ENCODE measurements around the gene SFMBT2. TPM values are rescaled to one million over a fixed set of nuclear protein-coding genes. Genes with fewer than 3 reads are reported as not detected.

The SFMBT2 gene
- total RNA-seq, 3 donors from 2014 or later (not counting 1 experiment from before 2014, with no cell fraction given): 50.4 to 70.4 (median 52.2) TPM

GRCh38 chr10:7122561-7122960 is 288.3 kb downstream of the SFMBT2 start:
- Histone ChIP-seq H3K36me3 (ENCODE audit: control insufficient read depth, insufficient read depth, low read length) (no peaks in the 10 kb centered on the region), H3K4me1 (ENCODE audit: control insufficient read depth, insufficient read depth, low read length) (peaks cover 8% of the 10 kb centered on the region), H3K27ac (ENCODE audit: low read length) (no peak overlapping the region), H3K9me3 (ENCODE audit: control insufficient read depth, insufficient read depth, low read length) (no peaks in the 10 kb centered on the region), H3K4me3 (ENCODE audit: low read length) (no peak overlapping the region), H3K27me3 (ENCODE audit: control insufficient read depth, insufficient read depth, low read length) (no peaks in the 10 kb centered on the region)
- Mint-ChIP-seq H3K4me1 (peaks cover 7 to 8% of the 10 kb centered on the region in 2 donors), H3K36me3 (no peaks in the 10 kb centered on the region), H3K27ac (peak overlapping the region in 1 of 2 donors; percentile 18), H3K27me3 (ENCODE audit: low read depth in 2 of 2) (no peaks in the 10 kb centered on the region), H3K9me3 (no peaks in the 10 kb centered on the region), H3K4me3 (no peak overlapping the region)
- ATAC-seq (no peak), DNase-seq (no peak)
- intact Hi-C loops (cut with micrococcal nuclease): loop anchor here (10.0 kb wide), 1 partner anchor 122 kb away; no protein-coding TSS in a partner anchor
- WGBS (ENCODE audit: insufficient coverage): 99% methylated on average over 3 of the region's 3 CpGs
- TF ChIP-seq, protein P1, sequence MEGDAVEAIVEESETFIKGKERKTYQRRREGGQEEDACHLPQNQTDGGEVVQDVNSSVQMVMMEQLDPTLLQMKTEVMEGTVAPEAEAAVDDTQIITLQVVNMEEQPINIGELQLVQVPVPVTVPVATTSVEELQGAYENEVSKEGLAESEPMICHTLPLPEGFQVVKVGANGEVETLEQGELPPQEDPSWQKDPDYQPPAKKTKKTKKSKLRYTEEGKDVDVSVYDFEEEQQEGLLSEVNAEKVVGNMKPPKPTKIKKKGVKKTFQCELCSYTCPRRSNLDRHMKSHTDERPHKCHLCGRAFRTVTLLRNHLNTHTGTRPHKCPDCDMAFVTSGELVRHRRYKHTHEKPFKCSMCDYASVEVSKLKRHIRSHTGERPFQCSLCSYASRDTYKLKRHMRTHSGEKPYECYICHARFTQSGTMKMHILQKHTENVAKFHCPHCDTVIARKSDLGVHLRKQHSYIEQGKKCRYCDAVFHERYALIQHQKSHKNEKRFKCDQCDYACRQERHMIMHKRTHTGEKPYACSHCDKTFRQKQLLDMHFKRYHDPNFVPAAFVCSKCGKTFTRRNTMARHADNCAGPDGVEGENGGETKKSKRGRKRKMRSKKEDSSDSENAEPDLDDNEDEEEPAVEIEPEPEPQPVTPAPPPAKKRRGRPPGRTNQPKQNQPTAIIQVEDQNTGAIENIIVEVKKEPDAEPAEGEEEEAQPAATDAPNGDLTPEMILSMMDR (IDR thresholded peaks at IDR 0.05): no peak

DNA sequence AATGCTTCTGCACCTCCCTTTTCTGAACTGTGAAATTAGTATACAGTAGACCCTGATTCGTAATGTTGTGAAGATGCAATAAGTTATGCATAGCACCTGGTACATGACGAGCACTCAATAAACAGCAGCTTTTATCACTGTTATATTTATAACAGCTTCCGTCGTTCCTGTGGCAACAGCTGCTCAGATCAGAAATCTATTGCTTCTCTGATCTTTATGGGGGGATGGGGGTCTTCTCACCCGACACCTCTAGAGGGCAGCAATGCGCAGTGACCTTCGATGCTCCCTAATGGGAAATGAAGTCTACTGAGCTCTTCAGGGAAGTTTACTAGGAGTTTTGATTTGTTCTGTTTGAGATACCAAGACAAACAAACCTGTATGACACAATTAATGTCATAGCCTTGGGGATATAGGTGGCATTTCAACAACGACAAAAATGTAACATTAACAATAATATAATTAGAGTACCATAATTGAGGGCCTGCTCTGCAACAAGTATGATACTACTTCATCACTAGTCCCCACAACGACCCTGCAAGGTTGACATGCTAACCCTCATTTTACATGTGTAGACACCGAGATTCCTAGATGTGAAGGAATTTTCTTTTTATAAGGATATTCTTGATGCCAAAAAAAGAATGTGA is 289.6 kb downstream of the SFMBT2 start:
- intact Hi-C loops (cut with micrococcal nuclease): loop anchor here (1.0 to 10.0 kb wide), 3 partner anchors 124 to 288 kb away; no protein-coding TSS in a partner anchor
- Mint-ChIP-seq H3K27ac (peak overlapping the region; percentile 66 to 71), H3K36me3 (no peaks in the 10 kb centered on the region), H3K4me3 (peak overlapping the region; percentile 18), H3K9me3 (no peaks in the 10 kb centered on the region), H3K4me1 (peaks cover 7 to 8% of the 10 kb centered on the region in 2 donors), H3K27me3 (ENCODE audit: low read depth in 2 of 2) (no peaks in the 10 kb centered on the region)
- TF ChIP-seq, protein P1 (IDR thresholded peaks at IDR 0.05): peak; percentile 68
- Histone ChIP-seq H3K27me3 (ENCODE audit: control insufficient read depth, insufficient read depth, low read length) (no peaks in the 10 kb centered on the region), H3K4me3 (ENCODE audit: low read length) (no peak overlapping the region), H3K4me1 (ENCODE audit: control insufficient read depth, insufficient read depth, low read length) (peaks cover 8% of the 10 kb centered on the region), H3K36me3 (ENCODE audit: control insufficient read depth, insufficient read depth, low read length) (no peaks in the 10 kb centered on the region), H3K27ac (ENCODE audit: low read length) (no peak overlapping the region), H3K9me3 (ENCODE audit: control insufficient read depth, insufficient read depth, low read length) (no peaks in the 10 kb centered on the region)
- peak; percentile 89 to 96 (median 91) for ATAC-seq
- 13% methylated on average over 4 of the region's 10 CpGs for WGBS (ENCODE audit: insufficient coverage)
- peak; percentile 63 to 88 for DNase-seq

- TF ChIP-seq, protein P1 (IDR thresholded peaks at IDR 0.05): no peak
- Mint-ChIP-seq H3K36me3 (no peaks in the 10 kb centered on the region), H3K4me3 (no peak overlapping the region), H3K27me3 (ENCODE audit: low read depth in 2 of 2) (no peaks in the 10 kb centered on the region), H3K9me3 (no peaks in the 10 kb centered on the region), H3K4me1 (peaks cover 7 to 8% of the 10 kb centered on the region in 2 donors), H3K27ac (no peak overlapping the region)
- no peaks in the 10 kb centered on the region for H3K36me3 ChIP-seq (ENCODE audit: control insufficient read depth, insufficient read depth, low read length)
- no peaks in the 10 kb centered on the region for H3K9me3 ChIP-seq (ENCODE audit: control insufficient read depth, insufficient read depth, low read length)
- peaks cover 8% of the 10 kb centered on the region for H3K4me1 ChIP-seq (ENCODE audit: control insufficient read depth, insufficient read depth, low read length)
- 93% methylated on average over 13 of the region's 14 CpGs for WGBS (ENCODE audit: insufficient coverage)
- no peak overlapping the region for H3K4me3 ChIP-seq (ENCODE audit: low read length)
- ATAC-seq: no peak
- no peaks in the 10 kb centered on the region for H3K27me3 ChIP-seq (ENCODE audit: control insufficient read depth, insufficient read depth, low read length)
- intact Hi-C loops (cut with micrococcal nuclease): loop anchor here (2.0 to 10.0 kb wide), 2 partner anchors 125 to 289 kb away; no protein-coding TSS in a partner anchor
- no peak for DNase-seq
- H3K27ac ChIP-seq (ENCODE audit: low read length): no peak overlapping the region
Measured at GRCh38 chr10:7119325-7120015, 291.4 kb downstream of the SFMBT2 start.

All from natural killer cell (primary cell).